NCI-H2107 (cell line): ENCODE measurements around the gene SUPT4H1.

ENCODE experiments used
- DNase-seq: peaks from one replicate; lab custom pipeline; 2025; lab: John Stamatoyannopoulos, UW

The SUPT4H1 gene

DNA sequence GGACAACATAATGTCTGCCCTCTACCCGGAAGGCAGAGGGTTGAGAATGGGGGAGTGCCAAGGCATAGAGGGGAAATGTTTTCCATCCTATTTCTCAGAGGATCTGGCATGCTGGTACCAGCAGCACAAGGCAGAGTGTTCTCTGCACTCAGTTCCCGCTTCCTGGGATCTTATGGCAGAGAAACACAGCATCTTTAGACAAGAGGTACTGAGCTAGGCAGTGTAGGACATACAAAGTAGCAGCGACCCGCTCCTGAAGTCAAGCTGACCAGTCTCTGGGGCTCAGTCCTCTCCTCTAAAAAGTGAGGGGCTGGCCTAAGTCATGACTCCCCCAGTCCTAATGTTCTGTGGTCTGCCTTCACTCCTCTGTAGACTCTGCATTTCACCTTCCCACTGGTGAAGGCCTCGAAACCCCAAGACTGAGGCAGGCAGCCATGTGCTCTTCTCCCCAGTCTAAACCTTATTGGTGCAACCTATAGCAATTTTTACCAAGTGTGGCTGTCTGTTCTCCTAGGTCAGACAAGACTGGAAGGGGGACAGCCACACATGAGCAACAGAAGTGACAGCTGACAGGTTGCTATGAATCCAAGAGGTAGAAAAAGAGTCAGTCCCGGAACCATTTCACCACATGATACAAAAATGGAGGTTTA lies 12.1 kb downstream of the SUPT4H1 start:
- DNase-seq: no peak

DNA sequence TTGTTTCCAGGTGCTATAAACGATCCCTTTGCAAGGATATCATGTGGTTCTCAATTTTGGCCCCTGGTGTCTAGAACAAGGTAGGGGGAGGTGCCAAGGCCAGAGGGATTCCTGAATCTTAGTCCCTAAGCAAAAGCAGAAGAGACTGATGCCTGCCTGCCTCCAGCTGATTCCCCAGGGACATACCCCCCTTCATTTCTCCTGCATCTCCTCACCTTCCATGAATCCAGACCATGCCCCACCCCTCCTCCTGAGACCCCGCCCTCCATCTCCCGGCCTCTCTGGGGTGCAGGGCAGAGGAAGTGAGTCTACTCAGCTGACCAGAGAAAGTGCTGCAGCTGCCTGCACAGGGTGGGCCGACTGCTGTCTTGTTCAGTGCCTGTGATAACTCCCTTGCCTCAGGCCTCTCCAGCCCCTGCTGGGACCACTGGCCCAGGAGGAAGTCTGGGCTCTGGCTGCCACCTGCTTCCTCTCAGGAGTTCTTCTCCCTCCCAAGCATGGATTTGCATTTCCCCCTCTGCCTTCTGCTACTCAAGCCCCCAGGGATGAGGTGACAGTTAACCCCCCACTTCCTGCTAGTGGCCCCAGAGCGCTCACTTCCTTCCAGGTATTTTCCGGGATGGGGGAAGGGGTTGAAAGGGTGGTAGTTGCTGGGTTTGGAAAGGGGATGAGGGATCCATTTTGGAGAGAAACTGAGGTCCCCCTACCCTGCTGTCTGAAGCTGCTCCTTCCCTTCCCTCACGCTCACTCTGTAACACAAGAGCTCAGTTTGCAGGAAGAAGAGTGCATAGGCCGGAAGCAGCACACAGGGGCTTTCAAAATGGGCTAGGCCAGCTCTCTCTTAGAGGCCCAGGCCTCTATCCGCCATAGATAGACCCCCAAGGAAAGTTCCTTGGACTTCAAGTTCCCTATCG lies 12.9 kb downstream of the SUPT4H1 start:
- DNase-seq: no peak

DNA sequence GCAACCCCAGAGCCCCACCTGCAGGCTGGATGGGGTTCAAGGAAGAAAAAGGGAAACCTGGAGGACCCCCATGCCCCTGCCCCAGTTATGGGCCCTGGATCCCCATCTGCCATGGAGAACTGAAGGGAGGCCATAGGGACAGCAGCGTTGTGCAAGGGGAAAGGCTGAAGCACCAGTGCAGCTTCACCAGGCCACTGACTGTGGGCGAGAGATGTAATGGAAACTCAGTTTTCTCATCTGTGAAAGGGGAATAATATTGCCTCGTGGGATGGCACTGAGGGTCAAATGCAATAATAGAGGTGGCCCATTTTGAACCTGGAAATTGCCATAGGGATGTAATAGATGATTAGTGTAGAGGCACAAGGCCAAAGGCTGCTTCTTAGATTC lies 13.6 kb downstream of the SUPT4H1 start:
- DNase-seq: no peak

DNA sequence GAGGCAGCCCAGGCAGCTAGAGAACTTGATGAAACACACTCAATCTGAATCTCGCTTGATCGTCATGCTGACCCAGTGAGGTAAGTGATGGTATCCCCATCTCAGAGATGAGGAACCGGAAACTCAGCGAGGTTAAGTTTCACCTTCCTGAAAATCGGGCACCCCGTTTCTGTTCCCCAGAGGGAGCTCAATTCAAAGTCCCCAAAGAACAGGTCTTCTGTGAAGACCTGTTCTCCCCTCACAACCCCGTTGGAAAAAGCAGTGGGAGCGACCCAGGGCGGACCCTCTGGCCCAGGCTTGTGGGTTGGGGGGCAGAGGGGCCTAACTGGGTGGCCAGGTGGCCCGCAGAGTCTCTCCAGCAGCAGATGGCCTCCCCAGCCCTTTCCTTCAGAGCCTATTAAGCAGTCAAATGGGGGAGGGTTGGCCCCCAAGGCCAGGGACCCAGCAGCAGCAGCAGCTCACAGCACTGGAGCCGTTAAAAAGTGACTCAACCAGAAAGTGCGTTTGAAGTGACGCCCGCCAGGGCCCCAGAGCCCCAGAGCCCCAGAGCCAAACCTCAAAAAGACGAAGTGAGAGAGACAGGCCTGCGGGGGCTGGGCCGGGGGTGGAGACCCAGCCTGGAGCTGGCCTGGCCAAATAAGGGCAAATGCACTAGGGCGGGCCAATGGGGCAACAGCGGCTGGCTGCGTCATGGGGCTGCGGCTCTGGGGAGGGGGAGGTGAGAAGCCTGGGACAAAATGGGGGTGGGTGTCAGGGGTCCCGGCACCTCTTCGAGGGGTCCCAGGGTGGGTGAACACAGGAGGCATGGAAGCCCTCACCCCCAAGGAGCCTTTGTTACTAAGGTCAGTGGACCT lies 14.2 kb downstream of the SUPT4H1 start:
- DNase-seq: no peak

DNA sequence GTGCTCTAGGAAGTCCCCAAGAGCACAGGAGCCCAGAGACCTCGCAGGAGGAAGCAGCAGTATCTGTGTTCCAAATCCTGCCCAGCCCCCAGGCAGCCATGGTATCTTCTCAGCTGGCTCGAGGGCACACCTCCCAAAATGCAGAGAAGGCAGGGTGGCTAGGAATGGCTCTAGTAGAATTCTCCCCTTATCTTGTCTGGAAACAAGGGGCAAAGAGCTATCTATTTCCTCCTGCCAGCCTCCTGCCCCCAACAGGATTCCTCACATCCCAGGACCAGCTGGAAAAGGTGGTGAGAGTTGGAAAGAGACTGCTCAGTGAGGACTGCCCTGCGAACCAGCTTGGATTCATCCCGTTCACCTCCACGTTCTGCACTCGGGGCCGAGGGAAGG lies 14.8 kb downstream of the SUPT4H1 start:
- DNase-seq: no peak

DNA sequence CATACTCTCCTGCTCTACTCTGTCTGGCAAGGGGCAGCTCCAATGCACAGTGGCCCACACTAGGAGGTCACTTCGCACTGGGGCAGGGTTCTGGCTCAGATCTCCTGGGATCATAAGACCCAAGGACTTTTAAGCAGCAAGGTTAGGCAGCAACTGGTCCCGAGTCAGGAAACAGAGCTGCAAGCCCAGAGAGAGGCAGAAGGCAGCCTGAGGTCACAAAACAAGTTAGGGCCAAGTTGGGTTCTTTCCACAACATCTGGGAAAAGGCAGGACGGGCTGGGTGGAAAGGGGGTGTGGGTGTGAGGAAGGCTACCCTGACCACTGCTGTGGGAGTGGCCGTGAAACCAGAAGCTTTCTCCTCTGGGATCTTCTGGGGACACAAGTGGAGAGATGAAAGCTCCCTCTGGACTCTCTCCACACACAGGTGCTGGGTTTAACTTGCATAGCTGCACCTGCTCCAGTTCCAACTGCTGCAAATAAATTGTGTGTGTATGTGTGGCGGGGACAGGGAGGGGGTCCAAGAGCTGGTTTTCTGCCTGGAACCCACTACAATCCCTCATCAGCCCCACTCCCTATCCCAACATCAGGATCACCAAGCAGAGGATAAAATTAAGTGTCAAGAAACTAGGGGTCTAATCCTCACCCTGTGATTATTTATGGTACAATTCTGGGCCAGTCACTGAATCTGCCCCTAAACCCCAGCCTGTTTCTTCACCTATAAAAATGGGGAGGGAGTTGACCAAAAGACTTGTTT lies 15.4 kb downstream of the SUPT4H1 start:
- DNase-seq: no peak

DNA sequence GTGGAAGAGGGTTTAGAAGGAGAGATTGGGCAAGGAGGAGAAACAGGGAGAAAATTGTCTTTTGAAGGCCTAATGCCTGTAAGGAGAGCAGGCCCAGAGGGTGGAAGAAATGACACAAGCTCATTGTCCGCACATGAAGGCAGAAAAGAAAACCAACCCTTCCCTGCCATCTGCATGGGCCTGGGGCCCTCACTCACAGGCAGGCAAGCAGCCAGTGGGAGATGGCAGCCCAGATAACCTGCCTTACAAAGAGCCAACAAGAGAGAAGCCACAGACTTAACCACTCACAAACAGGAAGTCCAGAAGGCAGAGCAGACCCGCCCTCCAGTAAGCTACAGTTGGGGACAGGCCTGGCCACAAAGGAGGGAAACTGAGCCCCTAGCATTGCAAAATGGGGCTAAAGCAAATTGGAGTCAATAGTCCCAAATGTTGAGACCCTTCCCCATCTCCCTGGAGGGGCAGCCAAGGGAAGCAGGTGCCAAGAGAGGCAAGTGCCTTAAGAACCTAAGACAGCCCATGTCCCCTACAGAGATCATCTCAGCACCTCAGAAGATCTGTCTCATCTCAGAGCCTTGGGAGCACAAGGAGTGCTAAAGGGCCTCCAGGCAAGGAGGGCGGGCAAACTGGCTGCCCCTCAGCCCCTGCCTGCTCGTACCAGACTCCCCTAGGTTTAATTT lies 16.1 kb downstream of the SUPT4H1 start:
- no peak for DNase-seq

DNA sequence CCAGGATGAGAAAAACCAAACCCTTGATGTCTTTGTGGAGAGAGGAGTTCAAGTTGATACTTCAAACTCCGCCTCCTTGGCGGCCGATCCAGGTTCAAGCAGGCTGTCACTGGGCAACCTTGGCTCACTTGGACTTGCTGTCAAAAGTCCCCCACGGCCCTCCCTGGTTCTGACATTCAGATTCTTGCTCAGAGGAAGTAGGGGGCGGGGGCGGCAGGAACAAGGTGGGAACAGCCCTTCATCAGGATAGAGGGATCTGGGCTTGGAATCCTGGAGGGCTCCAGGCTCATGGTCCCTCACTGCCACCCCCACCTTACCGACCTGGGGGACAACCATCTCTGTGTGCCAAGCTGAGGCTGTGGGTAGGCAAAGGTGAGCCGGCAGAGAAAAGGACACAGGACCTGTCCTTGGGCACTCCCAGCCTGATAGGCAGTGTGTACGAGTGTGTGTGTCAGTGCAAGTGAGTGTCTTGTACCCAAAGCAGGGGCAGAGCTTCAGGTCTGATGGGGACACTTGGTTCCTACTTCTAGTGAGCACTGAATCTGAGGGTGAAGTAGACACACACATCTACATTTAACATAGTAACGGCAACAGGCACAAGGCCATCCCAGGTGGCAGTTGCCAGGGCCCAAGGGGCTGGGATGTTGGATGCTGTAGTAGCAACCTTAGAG lies 16.8 kb downstream of the SUPT4H1 start:
- DNase-seq: no peak

DNA sequence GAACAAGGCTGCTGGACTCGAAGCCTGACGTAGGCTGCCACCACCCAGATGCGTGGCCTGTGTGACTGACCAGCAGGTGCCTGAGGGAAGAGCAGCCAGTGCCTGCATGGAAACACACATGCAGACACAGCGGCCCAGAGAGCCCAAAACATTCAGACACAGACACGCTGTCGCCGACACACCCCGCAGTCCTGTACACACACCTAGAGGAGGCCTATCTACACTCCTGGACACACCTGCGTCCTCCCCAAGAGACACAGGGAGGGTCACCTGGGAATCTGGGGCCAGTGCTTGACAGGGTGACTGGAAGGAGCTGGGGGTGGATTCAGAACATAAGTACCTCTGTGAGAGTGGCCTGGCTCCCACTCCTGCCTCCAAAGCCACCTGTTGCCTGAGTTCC lies 17.3 kb downstream of the SUPT4H1 start:
- no peak for DNase-seq

DNA sequence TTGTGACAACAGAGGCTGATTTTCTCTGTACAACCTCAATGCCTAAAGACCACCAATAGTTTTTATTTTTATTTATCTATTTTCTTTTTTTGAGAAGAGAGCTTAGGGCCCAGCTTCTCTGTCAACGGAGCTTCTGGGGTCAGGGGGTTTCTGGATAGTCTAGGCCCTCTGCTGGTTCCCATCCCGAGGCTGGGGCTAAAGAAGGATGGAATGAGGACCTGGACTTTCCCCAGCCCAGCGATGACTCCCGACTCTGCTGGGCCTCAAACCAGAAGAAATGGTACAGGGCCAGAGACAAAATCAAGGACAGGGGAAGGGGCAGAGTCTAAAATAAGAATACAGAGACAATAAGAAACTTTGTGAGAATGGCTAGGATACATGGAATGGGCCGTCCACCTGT lies 17.7 kb downstream of the SUPT4H1 start:
- DNase-seq: no peak

DNA sequence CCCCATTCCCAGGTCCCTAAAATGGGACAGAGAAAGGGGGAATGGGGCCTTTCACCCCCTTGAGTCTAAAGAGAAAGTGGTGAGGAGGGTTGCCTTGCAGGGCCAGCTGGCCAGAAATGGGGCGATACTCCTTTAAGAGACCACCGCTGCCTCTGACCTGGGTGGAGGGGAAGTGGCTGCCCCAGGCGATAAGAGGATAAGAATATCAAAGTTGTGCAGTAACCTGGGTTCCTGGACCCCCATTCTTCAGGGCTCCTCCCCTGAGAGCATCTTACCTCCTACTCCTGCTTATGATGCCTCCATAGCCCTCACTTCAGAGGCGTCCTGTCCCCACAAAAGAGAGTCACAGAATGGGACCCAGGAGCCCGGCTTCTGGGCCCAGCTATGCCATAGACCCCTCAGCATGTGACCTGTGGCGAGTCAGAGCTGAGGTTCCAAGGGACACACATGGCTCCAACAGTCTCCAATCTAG lies 18.2 kb downstream of the SUPT4H1 start:
- DNase-seq: no peak

DNA sequence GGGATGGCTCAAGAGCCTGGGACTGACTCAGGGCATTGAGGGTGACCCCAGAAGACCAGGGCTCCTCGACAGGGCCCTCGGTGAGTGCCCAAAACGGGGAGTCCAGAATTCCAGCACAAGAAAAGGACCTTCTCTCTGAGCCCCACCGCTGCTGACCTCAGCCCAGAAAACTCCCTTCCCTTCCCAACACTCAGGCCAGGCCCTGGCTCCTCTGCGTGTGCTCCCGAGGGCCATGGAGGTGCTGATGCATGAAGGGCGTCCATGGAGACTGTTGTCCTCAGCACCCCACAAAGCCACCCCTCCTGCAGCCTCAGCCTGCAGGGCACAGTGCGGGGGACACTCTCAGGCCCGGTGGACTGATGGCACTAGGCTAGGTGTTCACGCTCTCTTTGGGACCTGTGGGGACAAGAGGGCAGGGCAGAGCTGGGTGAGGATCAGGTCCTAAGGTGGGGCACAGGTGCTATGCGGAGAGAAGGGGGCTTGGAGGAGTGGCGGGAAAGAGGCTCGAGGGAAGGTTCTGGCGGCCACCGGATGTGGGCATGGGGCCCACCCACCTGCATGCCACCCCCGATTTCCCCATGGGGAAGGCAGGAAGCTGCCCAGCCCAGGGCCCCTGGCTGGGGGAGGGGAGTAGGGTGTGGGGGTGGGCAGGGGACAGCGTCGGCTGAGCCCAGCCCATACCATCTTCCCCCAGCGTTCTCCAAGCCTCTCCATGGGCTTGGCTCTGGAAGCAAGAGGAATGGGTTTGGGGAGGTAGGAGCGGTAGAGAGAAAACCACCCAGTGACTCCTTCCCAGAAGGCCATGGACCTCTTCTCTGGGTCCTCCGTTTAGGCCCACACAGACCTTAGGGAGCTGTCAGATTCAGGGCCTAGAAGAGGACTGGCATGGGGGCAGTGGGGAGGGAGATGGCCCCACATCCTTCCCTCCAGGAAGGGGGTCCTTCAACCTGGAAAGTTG lies 18.9 kb downstream of the SUPT4H1 start:
- no peak for DNase-seq

DNA sequence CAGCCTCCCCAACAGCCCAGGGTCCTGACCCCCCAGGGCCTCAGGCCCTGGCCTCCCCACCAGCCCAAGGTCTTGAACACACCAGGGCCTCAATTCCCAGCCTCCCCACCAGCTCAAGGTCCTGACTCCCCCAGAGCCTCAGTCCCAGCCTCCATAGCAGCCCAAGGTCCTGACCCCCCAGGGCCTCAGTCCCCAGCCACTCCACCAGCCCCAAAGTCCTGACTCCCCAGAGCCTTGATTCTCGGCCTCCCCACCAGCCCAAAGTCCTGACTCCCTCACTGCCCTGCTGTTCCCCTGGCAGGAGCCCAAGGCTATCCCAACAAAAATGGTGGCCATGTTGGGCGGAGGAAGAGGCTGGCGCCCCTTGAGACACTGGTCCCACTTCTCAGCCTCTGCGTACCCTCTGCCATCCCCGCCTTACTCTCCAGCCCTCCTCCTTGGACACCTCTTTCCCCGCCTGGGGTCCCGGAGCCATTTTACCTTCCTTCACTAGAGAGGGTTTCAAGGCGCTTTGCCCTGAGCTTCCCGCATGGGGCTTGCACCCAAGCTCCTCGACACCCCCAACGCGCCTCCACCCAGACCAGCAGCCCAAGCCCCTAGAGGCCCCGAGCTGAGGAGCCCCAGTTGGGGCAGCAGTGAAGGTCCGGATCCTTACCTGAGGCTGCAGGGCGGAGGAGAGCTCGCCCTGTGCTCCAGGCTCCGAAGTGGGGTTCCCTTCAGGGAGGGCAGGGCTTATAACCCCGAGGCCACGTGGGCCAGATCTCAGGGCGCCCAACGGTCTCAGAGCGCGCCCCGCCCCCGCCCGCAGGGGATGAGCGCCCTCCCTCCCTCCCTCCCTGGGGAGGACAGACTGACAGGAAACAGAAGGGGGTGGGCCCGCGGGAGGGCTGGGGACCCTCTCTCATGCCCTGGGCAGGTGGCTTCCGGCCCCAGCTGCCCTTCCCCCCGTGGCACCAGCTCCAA lies 19.9 kb downstream of the SUPT4H1 start:
- DNase-seq: no peak

DNA sequence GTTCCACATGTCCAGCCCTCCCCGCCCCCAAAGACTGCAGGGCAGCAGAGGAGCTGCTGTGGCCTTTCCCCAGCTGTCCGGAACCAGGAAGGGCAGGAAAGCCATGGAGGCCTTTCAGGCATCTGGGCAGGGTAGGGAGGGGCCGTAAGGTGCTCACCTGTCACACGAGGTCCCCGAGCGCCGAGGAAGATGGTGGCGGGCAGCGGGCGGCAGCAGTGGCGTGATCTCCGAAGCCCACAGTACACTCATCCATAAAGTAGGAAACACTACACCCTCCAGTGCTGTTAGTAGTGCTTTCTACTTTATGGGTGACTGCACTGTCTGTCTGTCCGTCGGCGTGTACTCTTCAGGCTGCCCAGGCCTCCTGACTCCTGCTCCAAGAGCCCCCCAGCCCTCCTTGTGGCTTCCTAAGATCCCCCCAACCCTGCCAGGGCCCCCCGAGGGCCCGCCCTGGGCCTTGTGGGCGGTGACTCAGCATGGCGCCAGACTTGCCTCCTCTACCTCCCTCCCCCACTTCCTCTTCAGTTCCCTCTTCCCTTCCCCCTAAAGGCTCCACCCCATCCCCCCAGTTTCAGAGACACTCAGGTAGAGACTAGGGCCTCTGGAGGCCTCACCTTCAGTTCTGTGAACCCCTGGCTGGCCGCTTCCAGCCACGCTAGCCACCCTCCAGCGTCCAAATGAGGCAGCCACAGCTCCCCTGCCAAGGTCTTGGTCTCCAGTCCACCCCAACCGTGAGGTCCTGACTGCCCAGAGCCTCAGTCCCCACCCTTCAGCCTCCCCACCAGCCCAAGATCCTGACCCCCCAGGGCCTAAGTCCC lies 20.8 kb downstream of the SUPT4H1 start:
- no peak for DNase-seq

DNA sequence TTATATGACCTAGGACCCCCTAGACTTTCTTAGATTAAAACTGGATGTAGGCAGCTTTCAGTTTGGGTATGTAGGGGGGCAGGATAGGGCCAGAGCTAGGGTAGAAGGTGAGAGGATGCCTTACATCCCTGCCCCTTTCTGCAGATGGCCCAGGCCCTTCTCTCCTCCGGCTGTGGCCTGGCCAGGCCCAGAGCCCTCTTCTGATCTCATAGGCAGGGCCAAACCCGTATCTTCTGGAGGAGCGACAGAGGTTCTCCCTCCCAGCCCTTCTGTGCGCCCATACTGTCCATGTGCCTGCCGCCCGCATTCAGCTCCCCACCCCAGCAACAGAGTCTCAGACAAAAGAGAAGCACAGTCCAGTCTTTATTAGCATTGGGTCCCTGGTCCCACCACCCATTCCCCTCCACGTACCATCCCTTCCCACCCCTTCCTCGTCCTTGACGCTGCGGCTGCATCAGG lies 21.4 kb downstream of the SUPT4H1 start:
- no peak for DNase-seq

DNA sequence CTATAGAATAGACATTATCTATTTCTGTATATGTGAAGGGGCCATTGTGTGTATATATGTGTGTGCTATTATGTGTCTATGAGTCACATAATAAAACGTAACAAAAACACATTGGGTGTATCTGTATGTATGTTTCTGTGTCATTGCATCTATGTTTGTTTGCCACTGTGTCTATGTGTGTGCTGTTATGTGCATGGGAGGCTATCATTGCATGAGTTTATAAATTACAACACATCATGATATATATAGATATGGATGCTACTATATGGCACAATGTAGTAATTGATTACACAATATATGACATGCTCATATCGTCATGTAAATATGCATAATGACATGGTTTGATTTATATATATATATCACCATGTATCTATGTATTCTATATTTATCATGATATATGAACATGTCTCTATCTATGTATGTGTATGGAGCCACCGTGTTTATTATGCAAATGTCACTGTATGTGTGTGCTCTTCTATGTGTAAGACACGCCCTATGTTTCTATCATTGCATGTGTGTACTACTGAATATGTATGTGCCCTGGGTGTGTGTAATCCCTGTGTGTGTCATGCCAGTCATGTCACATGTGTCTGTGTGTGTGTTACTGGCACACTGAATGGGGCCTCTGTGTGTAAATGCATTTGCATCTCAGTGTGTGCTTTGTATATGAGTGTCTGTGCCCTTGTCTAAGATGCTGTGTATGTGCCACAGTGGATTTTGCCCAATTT lies 22.0 kb downstream of the SUPT4H1 start:
- no peak for DNase-seq
